HCT116 (cell line): ENCODE results near the gene COG1. TPM values are rescaled to one million over a fixed set of nuclear protein-coding genes. Genes with fewer than 3 reads are reported as not detected.

Source experiments
- ATAC-seq: fragments of 200-7000 bp; cut with Tn5 transposase; 2 replicates; pipeline ENCODE4 v1.9.1; 2020; ENCODE audit warnings: mild to moderate bottlenecking, moderate library complexity
- BruUV-seq: library from RNA; stranded (reverse); fragments of 400-500 nt; replicated peaks from 2 replicates; lab custom pipeline; 2021; lab: Mats Ljungman, UMichigan
- CTCF ChIA-PET: fragments of 300-600 bp; sonication (Branson Sonifier 250); formaldehyde crosslinking; loops from one replicate; lab custom pipeline; 2021; ENCODE audit warnings: antibody characterized with exemption; lab: Charles Lee
- POLR2A ChIA-PET: fragments of 300-600, 350-600 bp; sonication (Branson Sonifier 250); formaldehyde crosslinking; loops from one replicate; lab custom pipeline; 2021; ENCODE audit warnings: antibody characterized with exemption; lab: Charles Lee
- RAD21 ChIA-PET, 2 experiments: fragments of 300-600 bp; sonication (Branson Sonifier 250); formaldehyde crosslinking; loops; one replicate each; lab custom pipeline; 2023; ENCODE audit warnings: low total read pairs in 2 of 2; ENCODE audit not compliant: uncharacterized antibody in 2 of 2, unreplicated experiment in 2 of 2, low non-redundant PET in 1 of 2; lab: Charles Lee
- DNase-seq: peaks from one replicate; pipeline ENCODE4 v3.0.0-alpha.2; 2010; ENCODE audit warnings: low read depth, low spot score
- H2AFZ ChIP-seq: fragments of 200-600 bp; shearing (Covaris generic), sonication (generic); 2 replicates; pipeline ENCODE4 v1.6.1; 2017; ENCODE audit warnings: low read depth, mixed run types, mixed read lengths, antibody characterized with exemption, low read length; ENCODE audit not compliant: poor library complexity, severe bottlenecking
- H3K27ac ChIP-seq: 2 replicates; pipeline ENCODE4 v1.5.1; 2012; ENCODE audit warnings: low read depth, low read length
- H3K27me3 ChIP-seq: fragments of 200-600 bp; sonication (generic); 2 replicates; pipeline ENCODE4 v1.6.1; 2016; ENCODE audit warnings: mixed run types, low read length, mixed read lengths; ENCODE audit not compliant: insufficient read depth
- H3K36me3 ChIP-seq, 2 experiments: fragments of 200-500 bp in 1 of 2; fragments of 200-600 bp in 1 of 2; sonication (Bioruptor generic) in 1 of 2; sonication (generic) in 1 of 2; 2 replicates each; pipeline versions ENCODE4 v1.5.1 to v1.6.1; 2014 to 2016; ENCODE audit warnings: low read length in 2 of 2, inconsistent platforms in 1 of 2, mixed read lengths in 1 of 2, mixed run types in 1 of 2; ENCODE audit not compliant: insufficient read depth in 2 of 2, control insufficient read depth in 1 of 2
- H3K4me1 ChIP-seq, 2 experiments: fragments of 200-600 bp in 1 of 2; sonication (generic) in 1 of 2; 2 replicates each; pipeline versions ENCODE4 v1.5.1 to v1.6.1; 2012 to 2017; ENCODE audit warnings: low read length in 2 of 2, inconsistent platforms in 1 of 2, mild to moderate bottlenecking in 1 of 2, mixed read lengths in 1 of 2, mixed run types in 1 of 2, moderate library complexity in 1 of 2; ENCODE audit not compliant: insufficient read depth in 2 of 2, control insufficient read depth in 1 of 2
- H3K4me2 ChIP-seq: fragments of 200-600 bp; sonication (generic); 2 replicates; pipeline ENCODE4 v1.6.1; 2017; ENCODE audit warnings: mixed run types, low read length, mixed read lengths
- H3K4me3 ChIP-seq, 2 experiments: fragments of 200-600 bp in 1 of 2; sonication (generic) in 1 of 2; replicated peaks in 1 of 2; 2 replicates each; pipeline ENCODE4 v1.5.1; 2011 to 2016; ENCODE audit warnings: low read length in 2 of 2, control low read depth in 1 of 2, low read depth in 1 of 2, mild to moderate bottlenecking in 1 of 2, mixed read lengths in 1 of 2, mixed run types in 1 of 2
- H3K79me2 ChIP-seq: fragments of 200-600 bp; sonication (generic); 2 replicates; pipeline ENCODE4 v1.6.1; 2017; ENCODE audit warnings: mild to moderate bottlenecking, mixed run types, low read length, moderate library complexity, mixed read lengths; ENCODE audit not compliant: insufficient read depth
- H3K9ac ChIP-seq: fragments of 200-600 bp; sonication (generic); 2 replicates; pipeline ENCODE4 v1.6.1; 2016; ENCODE audit warnings: low read length, mixed read lengths
- H3K9me2 ChIP-seq: fragments of 200-600 bp; sonication (generic), shearing (Covaris generic); 2 replicates; pipeline ENCODE4 v1.6.1; 2017; ENCODE audit warnings: mixed run types, mild to moderate bottlenecking, moderate library complexity; ENCODE audit not compliant: insufficient read depth
- H3K9me3 ChIP-seq, 2 experiments: fragments of 200-500 bp in 1 of 2; fragments of 200-600 bp in 1 of 2; sonication (Bioruptor generic) in 1 of 2; sonication (generic) in 1 of 2; 2 replicates each; pipeline ENCODE4 v1.6.1; 2014 to 2017; ENCODE audit warnings: low read length in 2 of 2, mixed read lengths in 2 of 2, inconsistent platforms in 1 of 2, low read depth in 1 of 2, mild to moderate bottlenecking in 1 of 2, mixed run types in 1 of 2, moderate library complexity in 1 of 2; ENCODE audit not compliant: control insufficient read depth in 1 of 2, insufficient read depth in 1 of 2
- H4K20me1 ChIP-seq: fragments of 200-600 bp; sonication (generic), shearing (Covaris generic); 2 replicates; pipeline ENCODE4 v1.6.1; 2017; ENCODE audit warnings: mixed run types, mild to moderate bottlenecking, moderate library complexity; ENCODE audit not compliant: insufficient read depth
- ATF3 ChIP-seq: IDR thresholded peaks from 2 replicates; pipeline ENCODE4 v1.6.1; 2012
- JUND ChIP-seq: IDR thresholded peaks from 2 replicates; pipeline ENCODE4 v1.6.1; 2012
- MAX ChIP-seq: IDR thresholded peaks from 2 replicates; pipeline ENCODE4 v1.6.1; 2012
- POLR2A ChIP-seq: IDR thresholded peaks from 2 replicates; pipeline ENCODE4 v1.7.0; 2011; ENCODE audit warnings: borderline replicate concordance; ENCODE audit not compliant: insufficient read depth, insufficient read length; ENCODE audit errors: extremely low read depth
- POLR2AphosphoS5 ChIP-seq: IDR thresholded peaks from 2 replicates; pipeline ENCODE4 v1.6.1; 2011; ENCODE audit warnings: mild to moderate bottlenecking, low read depth, low read length, moderate library complexity
- SIN3A ChIP-seq: IDR thresholded peaks from 2 replicates; pipeline ENCODE4 v1.6.1; 2012; ENCODE audit warnings: low read depth
- ZFX ChIP-seq: fragments of 450-650 bp; IDR thresholded peaks from 2 replicates; pipeline ENCODE4 v1.6.1; 2017
- intact Hi-C: fragments of 100-400 bp; cut with micrococcal nuclease; formaldehyde crosslinking; loops from 2 replicates; pipeline ENCODE4 v1.10.0; 2022
- total RNA-seq: library from RNA; stranded (reverse); gene quantifications from one replicate; pipeline ENCODE4 v1.2.1, GENCODE V29; 2021; ENCODE audit not compliant: unreplicated experiment

Gene COG1
- total RNA-seq, 1 experiment from 2014 or later: 44.6 TPM

GRCh38 chr17:73192206-73192893 is 505 bp upstream of the COG1 start:
- no TSS peak for BruUV-seq
- H3K9me2 ChIP-seq: no peaks in the 10 kb centered on the region

More at GRCh38 chr17:73192206-73192893, 505 bp upstream of the COG1 start:
- peaks cover 0 to 35% of the 10 kb centered on the region in 2 experiments; a peak in 3 of 4 replicates for H3K4me1 ChIP-seq
- TF ChIP-seq POLR2AphosphoS5 (peak; percentile 83), ATF3 (no peak), MAX (peak; percentile 11; the same call in 1 of the 2 replicates), ZFX (peak; percentile 27; the same call in 1 of the 2 replicates), JUND (no peak), SIN3A (peak; percentile 71; the same call in 1 of the 2 replicates), POLR2A (peak; percentile 90)
- H3K27ac ChIP-seq: peak overlapping the region; percentile 98
- peaks cover 6 to 8% of the 10 kb centered on the region in 2 experiments; a peak in 3 of 4 replicates for H3K36me3 ChIP-seq
- H3K4me3 ChIP-seq: peak overlapping the region; percentile 68 to 88
- ChIA-PET RAD21 (interaction anchor here (0.6 to 1.2 kb wide), 3 partner anchors 178 to 476 kb away, joined by 3 to 8 read pairs (median 3); no protein-coding TSS in a partner anchor), POLR2A (interaction anchor here (0.7 to 1.9 kb wide), 6 partner anchors 23 to 635 kb away, joined by 3 to 11 read pairs (median 4); a partner anchor contains a TSS), CTCF (interaction anchor here (0.6 to 8.9 kb wide), 12 partner anchors 12 to 646 kb away, joined by 3 to 212 read pairs (median 4); a partner anchor contains a TSS)
- H2AFZ ChIP-seq: no peak overlapping the region
- H3K9ac ChIP-seq: peak overlapping the region; percentile 95
- intact Hi-C loops: loop anchor here (1.0 to 2.0 kb wide), 2 partner anchors 36 to 177 kb away; no protein-coding TSS in a partner anchor
- peaks cover 24% of the 10 kb centered on the region for H3K79me2 ChIP-seq
- no peaks in the 10 kb centered on the region for H3K27me3 ChIP-seq
- DNase-seq (peak; percentile 75), ATAC-seq (peak; percentile 64)
- H3K9me3 ChIP-seq: no peaks in the 10 kb centered on the region
- peak overlapping the region; percentile 95 for H3K4me2 ChIP-seq
- H4K20me1 ChIP-seq: no peaks in the 10 kb centered on the region
